GM12891 (cell line): ENCODE data around the gene TPSAB1.

Experiments used
- DNase-seq: peaks from one replicate; pipeline ENCODE4 v3.0.0; 2011; ENCODE audit warnings: low spot score; ENCODE audit not compliant: insufficient read length
- FAIRE-seq: peaks from 2 replicates; lab custom pipeline; 2011; peaks lifted over from hg19 to GRCh38; lab: Jason Lieb, UNC
- PAX5 ChIP-seq: IDR thresholded peaks from 2 replicates; pipeline ENCODE4 v1.6.1; 2011; ENCODE audit warnings: low read length, moderate library complexity, mild to moderate bottlenecking; ENCODE audit not compliant: insufficient read depth, severe bottlenecking
- POLR2A ChIP-seq: IDR thresholded peaks from 2 replicates; pipeline ENCODE4 v1.6.1; 2011; ENCODE audit warnings: low read depth, low read length, control low read depth
- POLR2AphosphoS5 ChIP-seq: IDR thresholded peaks from 2 replicates; pipeline ENCODE4 v1.6.1; 2011; ENCODE audit warnings: low read depth, low read length, control low read depth
- POU2F2 ChIP-seq: IDR thresholded peaks from 2 replicates; pipeline ENCODE4 v1.6.1; 2011; ENCODE audit warnings: low read depth, mild to moderate bottlenecking, control low read depth, low read length, moderate library complexity
- SPI1 ChIP-seq: IDR thresholded peaks from 2 replicates; pipeline ENCODE4 v1.6.1; 2011; ENCODE audit warnings: low read depth, low read length, control low read depth
- TAF1 ChIP-seq: IDR thresholded peaks from 2 replicates; pipeline ENCODE4 v1.6.1; 2011; ENCODE audit warnings: low read depth, low read length, control low read depth

Gene TPSAB1

DNA sequence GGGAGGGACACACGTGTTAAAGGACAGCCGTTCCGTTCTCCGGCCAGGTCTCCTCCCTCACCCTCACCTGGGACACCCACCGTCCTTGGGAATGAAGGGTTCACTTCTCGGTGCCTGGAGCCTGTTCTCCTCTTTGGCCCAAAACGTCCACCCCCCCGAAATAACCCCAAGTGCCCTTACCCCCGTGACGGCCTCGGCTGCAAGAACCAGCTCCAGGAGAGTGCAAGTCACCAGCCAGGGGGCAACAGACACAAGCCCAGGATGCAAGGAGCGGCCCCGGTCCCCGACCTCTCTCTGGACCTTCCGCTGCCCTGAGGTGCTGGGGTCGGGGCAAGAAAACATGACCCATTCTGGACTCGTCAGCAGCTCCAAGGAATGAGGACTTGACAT lies 49.0 kb downstream of the TPSAB1 start:
- TF ChIP-seq TAF1, result no peak
- FAIRE-seq (no peak), DNase-seq (no peak)

DNA sequence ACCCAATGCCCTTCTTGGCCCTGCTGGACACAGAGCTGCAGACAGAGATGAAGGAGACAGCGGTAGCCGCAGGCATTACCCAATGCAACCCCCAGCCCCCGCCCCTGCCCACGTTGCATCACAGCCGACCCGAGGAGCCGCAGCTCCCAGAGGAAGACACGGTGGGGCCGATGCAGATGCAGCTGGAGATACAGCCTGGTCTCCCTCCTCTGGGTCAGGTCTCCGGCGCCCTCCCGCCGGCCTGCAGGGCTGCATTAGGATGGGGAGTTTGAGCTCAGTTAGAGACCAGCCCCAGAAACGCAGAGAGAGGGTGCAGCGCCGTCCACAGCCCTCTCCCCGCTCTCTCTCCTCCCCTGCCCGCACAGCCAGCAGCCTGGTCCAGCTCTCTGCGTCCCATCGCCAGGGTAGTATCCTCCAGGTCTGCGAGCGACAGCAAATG lies 49.6 kb downstream of the TPSAB1 start:
- DNase-seq (no peak), FAIRE-seq (no peak)
- TF ChIP-seq PAX5 (no peak), TAF1 (no peak), SPI1 (no peak)

DNA sequence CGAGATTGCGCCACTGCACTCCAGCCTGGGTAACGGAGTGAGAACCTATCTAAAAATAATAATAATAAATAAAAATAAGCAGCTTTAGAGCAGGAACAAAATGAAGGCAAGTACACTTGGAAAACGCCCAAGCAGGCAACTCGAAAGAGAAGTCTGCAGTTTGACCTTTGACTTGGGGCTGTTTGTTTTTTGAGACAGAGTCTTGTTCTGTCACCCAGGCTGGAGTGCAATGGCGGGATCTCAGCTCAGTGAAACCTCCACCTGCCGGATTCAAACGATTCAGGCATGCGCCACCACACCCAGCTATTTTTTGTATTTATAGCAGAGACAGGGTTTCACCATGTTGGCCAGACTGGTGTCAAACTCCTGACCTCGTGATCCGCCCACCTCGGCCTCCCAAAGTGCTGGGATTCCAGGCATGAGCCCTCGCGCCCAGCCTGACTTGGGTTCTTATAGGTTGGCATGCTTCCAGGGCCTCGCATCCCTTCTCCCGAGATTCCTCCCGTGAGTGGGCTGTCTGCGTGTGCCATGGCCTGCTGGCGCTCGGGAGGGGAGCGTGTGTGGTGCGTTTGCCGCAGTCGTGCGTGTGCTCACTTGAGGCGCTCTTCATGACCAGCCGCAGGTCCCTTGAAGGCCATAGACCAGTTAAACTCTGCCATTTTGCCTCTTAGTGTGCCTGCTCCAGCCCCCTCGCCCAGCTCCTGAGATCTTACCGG lies 50.5 kb downstream of the TPSAB1 start:
- no peak for FAIRE-seq
- DNase-seq, result no peak
- no peak for TF ChIP-seq PAX5
- TF ChIP-seq TAF1, result no peak
- no peak for TF ChIP-seq POU2F2
- no peak for TF ChIP-seq POLR2AphosphoS5
- TF ChIP-seq SPI1, result no peak
- TF ChIP-seq POLR2A, result no peak

- FAIRE-seq, result no peak
- no peak for DNase-seq
Measured at GRCh38 chr16:1291576-1291974, 51.1 kb downstream of the TPSAB1 start.

More at GRCh38 chr16:1291576-1291974, 51.1 kb downstream of the TPSAB1 start:
- TF ChIP-seq POLR2AphosphoS5 (no peak), POLR2A (no peak), POU2F2 (no peak)
